GM21526 (cell line): Measurements from ENCODE around the gene MFAP5.
"Not testable (repeated sequence)": the region's sequence is repeated elsewhere in the genome, so short reads cannot be mapped to it uniquely, and the experiment has no call there.

Source experiments
- ATAC-seq: cut with Tn5 transposase; IDR thresholded peaks from one replicate; pipeline ENCODE4 v1.9.1; 2021; ENCODE audit warnings: moderate library complexity; ENCODE audit not compliant: unreplicated experiment, low FRiP score

MFAP5 gene

GRCh38 chr12:8676651-8677050 lies 14.0 kb upstream of the MFAP5 start:
- ATAC-seq = no peak

GRCh38 chr12:8675591-8676036 lies 13.0 kb upstream of the MFAP5 start:
- no peak for ATAC-seq

DNA sequence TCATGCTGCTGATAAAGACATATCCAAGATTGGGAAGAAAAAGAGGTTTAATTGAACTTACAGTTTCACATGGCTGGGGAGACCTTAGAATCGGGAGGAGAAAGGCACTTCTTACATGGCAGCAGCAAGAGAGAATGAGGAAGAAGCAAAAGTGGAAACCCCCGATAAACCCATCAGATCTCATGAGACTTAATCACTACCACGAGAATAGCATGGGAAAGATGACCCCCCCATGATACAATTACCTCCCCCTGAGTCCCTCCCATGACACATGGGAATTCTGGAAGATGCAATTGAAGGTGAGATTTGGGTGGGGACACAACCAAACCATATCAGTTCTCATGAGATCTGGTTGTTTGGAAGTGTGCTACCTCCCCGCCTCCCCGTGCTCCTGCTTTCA lies 9.8 kb upstream of the MFAP5 start:
- ATAC-seq = no peak

GRCh38 chr12:8668441-8668840 lies 5.8 kb upstream of the MFAP5 start:
- no peak for ATAC-seq

- no peak for ATAC-seq
Observed at GRCh38 chr12:8667270-8667669, 4.6 kb upstream of the MFAP5 start.

- ATAC-seq = no peak
Observed at GRCh38 chr12:8665759-8666158, 3.1 kb upstream of the MFAP5 start.

GRCh38 chr12:8664228-8664913 lies 1.7 kb upstream of the MFAP5 start:
- no peak for ATAC-seq

DNA sequence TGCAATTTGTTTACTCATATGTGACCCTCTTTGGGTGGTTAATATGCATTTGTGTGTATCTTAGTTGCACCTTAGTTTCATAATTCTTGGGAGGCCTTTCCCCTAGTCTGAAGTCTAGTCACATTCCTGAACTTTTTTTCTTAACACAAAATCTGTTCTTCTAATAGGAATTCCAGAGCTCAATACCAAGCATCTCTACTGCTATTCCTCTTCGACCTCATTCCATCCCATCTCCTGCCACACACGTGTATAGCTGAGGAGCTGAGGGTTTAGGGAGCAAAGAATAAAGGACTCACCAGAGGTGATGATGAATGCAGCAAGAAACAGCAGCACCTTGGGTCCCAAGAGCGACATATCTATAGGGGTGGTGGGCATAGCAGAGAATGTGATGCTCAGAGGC lies 875 bp downstream of the MFAP5 start:
- no peak for ATAC-seq

DNA sequence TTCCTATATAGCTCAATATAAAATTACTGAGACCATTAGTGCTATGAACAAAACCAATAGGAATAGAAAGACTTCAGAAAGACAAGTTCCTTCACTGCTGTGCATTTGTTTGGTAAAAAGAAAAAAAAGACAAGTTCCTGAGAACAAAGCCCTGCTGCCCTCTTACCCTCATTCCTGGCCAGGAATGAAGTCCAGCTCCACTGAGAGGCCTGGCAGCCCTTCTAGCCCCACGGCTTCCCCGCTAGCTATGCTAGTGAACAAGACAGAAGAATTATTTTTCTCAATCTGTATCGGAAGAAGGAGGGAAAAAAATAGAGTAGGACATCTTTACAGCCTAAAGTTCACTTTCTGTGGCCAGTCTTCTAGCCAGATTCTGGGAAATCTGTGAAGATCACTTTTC lies 1.6 kb downstream of the MFAP5 start:
- ATAC-seq = no peak

DNA sequence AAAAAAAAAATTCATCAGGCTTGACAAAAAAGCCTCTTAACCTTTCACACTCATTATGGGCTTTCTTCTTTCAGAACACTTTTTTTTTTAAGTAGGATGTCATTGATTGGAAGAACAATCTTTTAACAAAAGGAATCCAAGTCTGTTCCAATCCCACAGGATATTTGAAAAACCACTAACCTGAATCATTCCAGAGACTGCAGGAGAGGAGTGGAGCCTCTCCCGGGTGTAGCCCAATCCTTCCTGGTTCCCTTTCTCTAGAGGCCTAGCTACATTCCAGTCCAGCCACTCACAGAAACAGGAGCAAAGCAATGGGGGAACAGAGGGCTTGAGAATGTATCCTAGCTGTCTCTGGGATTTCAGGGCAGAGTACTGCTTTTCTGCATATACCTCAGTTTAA lies 4.3 kb downstream of the MFAP5 start:
- ATAC-seq = no peak

GRCh38 chr12:8655421-8655820 lies 7.2 kb downstream of the MFAP5 start:
- no peak for ATAC-seq

GRCh38 chr12:8648576-8649205 lies 13.9 kb downstream of the MFAP5 start:
- peak; percentile 75 for ATAC-seq

GRCh38 chr12:8647968-8648367 lies 14.7 kb downstream of the MFAP5 start:
- no peak for ATAC-seq

GRCh38 chr12:8644345-8645248 lies 18.0 kb downstream of the MFAP5 start:
- ATAC-seq = peak; percentile 57

- ATAC-seq = no peak
Observed at GRCh38 chr12:8642775-8643174, 19.9 kb downstream of the MFAP5 start.

GRCh38 chr12:8639936-8640335 lies 22.7 kb downstream of the MFAP5 start:
- ATAC-seq = no peak

GRCh38 chr12:8638951-8639350 lies 23.7 kb downstream of the MFAP5 start:
- ATAC-seq = no peak

GRCh38 chr12:8637666-8638065 lies 25.0 kb downstream of the MFAP5 start:
- ATAC-seq = no peak

- no peak for ATAC-seq
Observed at GRCh38 chr12:8637244-8637643, 25.4 kb downstream of the MFAP5 start.

- no peak for ATAC-seq
Observed at GRCh38 chr12:8636581-8636980, 26.0 kb downstream of the MFAP5 start.

- ATAC-seq = not testable (repeated sequence)
Observed at GRCh38 chr12:8636007-8636346, 26.6 kb downstream of the MFAP5 start.
